HG03095 (cell line): ENCODE data around the gene JCHAIN.
A peak's percentile ranks its signal among the peaks of the same experiment; 100 is the strongest.
"Not testable (repeated sequence)": the region's sequence is repeated elsewhere in the genome, so short reads cannot be mapped to it uniquely, and the experiment has no call there.

Source experiments
- ATAC-seq: cut with Tn5 transposase; IDR thresholded peaks from one replicate; pipeline ENCODE4 v1.9.1; 2021; ENCODE audit warnings: moderate library complexity; ENCODE audit not compliant: unreplicated experiment

The JCHAIN gene

GRCh38 chr4:70666369-70666768, at the start of gene JCHAIN:
Gene JCHAIN, minus strand, starts transcription at chr4:70666508. Its CDS starts 18 bp downstream, at chr4:70666490.
- peak; percentile 62 for ATAC-seq

GRCh38 chr4:70715097-70715496, 48.8 kb upstream of the JCHAIN start:
- ATAC-seq: peak; percentile 14

- peak; percentile 43 for ATAC-seq
These were observed 48.0 kb upstream of the JCHAIN start for GRCh38 chr4:70714079-70714887.

- peak; percentile 42 for ATAC-seq
These were observed 47.3 kb upstream of the JCHAIN start for GRCh38 chr4:70713453-70714078.

- ATAC-seq: peak; percentile 4
These were observed 46.5 kb upstream of the JCHAIN start for GRCh38 chr4:70712604-70713452.

- no peak for ATAC-seq
These were observed 45.8 kb upstream of the JCHAIN start for GRCh38 chr4:70712150-70712549.

- no peak for ATAC-seq
These were observed 45.3 kb upstream of the JCHAIN start for GRCh38 chr4:70711599-70711998.

- ATAC-seq: no peak
These were observed 43.4 kb upstream of the JCHAIN start for GRCh38 chr4:70709611-70710205.

GRCh38 chr4:70706516-70706915, 40.2 kb upstream of the JCHAIN start:
- no peak for ATAC-seq

GRCh38 chr4:70706044-70706461, 39.7 kb upstream of the JCHAIN start:
- ATAC-seq: no peak

- peak; percentile 57 for ATAC-seq
These were observed 39.1 kb upstream of the JCHAIN start for GRCh38 chr4:70705183-70706043.

GRCh38 chr4:70704931-70705182, 38.5 kb upstream of the JCHAIN start:
- peak; percentile 32 for ATAC-seq

GRCh38 chr4:70704215-70704930, 38.1 kb upstream of the JCHAIN start:
- peak; percentile 49 for ATAC-seq

- no peak for ATAC-seq
These were observed 37.4 kb upstream of the JCHAIN start for GRCh38 chr4:70703619-70704214.

- ATAC-seq: not testable (repeated sequence)
These were observed 36.3 kb upstream of the JCHAIN start for GRCh38 chr4:70702592-70702991.

- ATAC-seq: no peak
These were observed 35.0 kb upstream of the JCHAIN start for GRCh38 chr4:70701271-70701670.

- no peak for ATAC-seq
These were observed 34.4 kb upstream of the JCHAIN start for GRCh38 chr4:70700712-70701111.

GRCh38 chr4:70698435-70698834, 32.1 kb upstream of the JCHAIN start:
- not testable (repeated sequence) for ATAC-seq

GRCh38 chr4:70694633-70695032, 28.3 kb upstream of the JCHAIN start:
- not testable (repeated sequence) for ATAC-seq
